ENCODE measurements around the gene SMCO2.

The SMCO2 gene

GRCh38 chr12:27547592-27547991 is 101.1 kb downstream of the SMCO2 start:
- no peak overlapping the region for H2AFZ ChIP-seq (ENCODE audit: low read length)
- H3K4me1 ChIP-seq (ENCODE audit: low read length) = no peaks in the 10 kb centered on the region
- no peaks in the 10 kb centered on the region for H3K36me3 ChIP-seq (replicated peaks; ENCODE audit: insufficient read depth, low read length)
- no peaks in the 10 kb centered on the region for H3K27me3 ChIP-seq (replicated peaks; ENCODE audit: insufficient read depth, low read length)
- no peaks in the 10 kb centered on the region for H3K79me2 ChIP-seq (ENCODE audit: low read length)
- H3K9me2 ChIP-seq (replicated peaks; ENCODE audit: insufficient read depth, low read length) = no peaks in the 10 kb centered on the region
- no peak overlapping the region for H3K9ac ChIP-seq (ENCODE audit: low read length)
- TF ChIP-seq EZH2phosphoT487 (IDR thresholded peaks at IDR 0.05; ENCODE audit: low read length) (no peak), EZH2 (optimal IDR thresholded peaks at IDR 0.05; ENCODE audit: low read depth, low read length) (no peak), CTCF (IDR thresholded peaks at IDR 0.05; ENCODE audit: low read length) (no peak)
- H3K27ac ChIP-seq (ENCODE audit: low read length) = no peak overlapping the region
- no peaks in the 10 kb centered on the region for H3F3A ChIP-seq (ENCODE audit: insufficient read depth, low read length)
- H3K4me2 ChIP-seq (ENCODE audit: low read depth, low read length) = no peak overlapping the region
- no peak overlapping the region for H3K4me3 ChIP-seq (ENCODE audit: low read length)
- no peak for DNase-seq
- H4K20me1 ChIP-seq (ENCODE audit: insufficient read depth, low read length) = no peaks in the 10 kb centered on the region
- no peaks in the 10 kb centered on the region for H3K9me3 ChIP-seq (replicated peaks; ENCODE audit: insufficient read depth, low read length)

GRCh38 chr12:27548301-27549199 is 102.0 kb downstream of the SMCO2 start:
- Histone ChIP-seq H3K9ac (ENCODE audit: low read length) (no peak overlapping the region), H3K27ac (ENCODE audit: low read length) (no peak overlapping the region), H3K4me2 (ENCODE audit: low read depth, low read length) (no peak overlapping the region), H3K4me1 (ENCODE audit: low read length) (no peaks in the 10 kb centered on the region), H3K79me2 (ENCODE audit: low read length) (no peaks in the 10 kb centered on the region), H3K9me2 (replicated peaks; ENCODE audit: insufficient read depth, low read length) (no peaks in the 10 kb centered on the region), H3K27me3 (replicated peaks; ENCODE audit: insufficient read depth, low read length) (no peaks in the 10 kb centered on the region), H3K36me3 (replicated peaks; ENCODE audit: insufficient read depth, low read length) (no peaks in the 10 kb centered on the region), H3K4me3 (ENCODE audit: low read length) (no peak overlapping the region), H3F3A (ENCODE audit: insufficient read depth, low read length) (no peaks in the 10 kb centered on the region), H2AFZ (ENCODE audit: low read length) (no peak overlapping the region), H3K9me3 (replicated peaks; ENCODE audit: insufficient read depth, low read length) (no peaks in the 10 kb centered on the region), H4K20me1 (ENCODE audit: insufficient read depth, low read length) (no peaks in the 10 kb centered on the region)
- TF ChIP-seq CTCF (IDR thresholded peaks at IDR 0.05; ENCODE audit: low read length) = no peak
- no peak for TF ChIP-seq EZH2 (optimal IDR thresholded peaks at IDR 0.05; ENCODE audit: low read depth, low read length)
- no peak for TF ChIP-seq EZH2phosphoT487 (IDR thresholded peaks at IDR 0.05; ENCODE audit: low read length)
- no peak for DNase-seq

DNA sequence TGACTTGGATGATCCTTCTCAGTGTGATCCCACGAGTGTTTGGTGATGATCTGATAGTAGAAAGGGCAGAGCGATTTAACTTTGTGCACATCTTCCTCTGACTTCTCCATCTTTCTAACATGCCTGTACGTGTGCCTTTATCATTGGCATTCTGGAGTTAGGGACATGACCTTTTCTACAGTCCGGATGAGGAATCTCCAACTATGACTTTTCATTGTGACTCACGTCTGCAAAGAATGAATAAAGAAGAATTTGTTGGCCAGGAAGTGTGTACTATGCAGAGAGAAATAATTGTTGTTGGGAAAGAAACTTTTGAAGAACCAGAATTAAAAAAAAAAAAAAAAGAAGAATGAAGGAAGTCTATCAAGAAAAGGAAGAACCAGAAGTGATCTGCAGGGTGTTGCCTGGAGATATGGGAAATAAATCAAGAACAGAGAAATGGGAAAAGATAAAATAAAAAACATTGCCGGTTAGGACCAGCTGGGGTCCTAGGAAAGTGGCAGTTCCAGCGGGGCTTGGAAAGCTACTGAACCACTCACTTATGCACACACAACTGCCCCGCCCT is 102.8 kb downstream of the SMCO2 start:
- Histone ChIP-seq H3K4me2 (ENCODE audit: low read depth, low read length) (no peak overlapping the region), H2AFZ (ENCODE audit: low read length) (no peak overlapping the region), H3K9me3 (replicated peaks; ENCODE audit: insufficient read depth, low read length) (no peaks in the 10 kb centered on the region), H3F3A (ENCODE audit: insufficient read depth, low read length) (no peaks in the 10 kb centered on the region), H3K27me3 (replicated peaks; ENCODE audit: insufficient read depth, low read length) (no peaks in the 10 kb centered on the region), H3K79me2 (ENCODE audit: low read length) (no peaks in the 10 kb centered on the region), H4K20me1 (ENCODE audit: insufficient read depth, low read length) (no peaks in the 10 kb centered on the region), H3K36me3 (replicated peaks; ENCODE audit: insufficient read depth, low read length) (no peaks in the 10 kb centered on the region), H3K27ac (ENCODE audit: low read length) (no peak overlapping the region), H3K4me1 (ENCODE audit: low read length) (no peaks in the 10 kb centered on the region), H3K9ac (ENCODE audit: low read length) (no peak overlapping the region), H3K9me2 (replicated peaks; ENCODE audit: insufficient read depth, low read length) (no peaks in the 10 kb centered on the region), H3K4me3 (ENCODE audit: low read length) (no peak overlapping the region)
- no peak for DNase-seq
- TF ChIP-seq EZH2phosphoT487 (IDR thresholded peaks at IDR 0.05; ENCODE audit: low read length) (no peak), CTCF (IDR thresholded peaks at IDR 0.05; ENCODE audit: low read length) (no peak), EZH2 (optimal IDR thresholded peaks at IDR 0.05; ENCODE audit: low read depth, low read length) (no peak)

Measured in MM.1S (cell line).